PC-9 (cell line): Measurements from ENCODE around the gene TBCC.

Experiments used
- EZH2 ChIP-seq: fragments of 200-600 bp; sonication (generic); IDR thresholded peaks from 2 replicates; pipeline ENCODE4 v1.8.0; 2017; ENCODE audit warnings: antibody characterized with exemption, low read depth
- TF ChIP-seq, protein P1 (sequence below): fragments of 200-600 bp; sonication (generic); conservative IDR thresholded peaks from 2 replicates; pipeline ENCODE4 v1.6.1; 2017; ENCODE audit warnings: mixed run types, antibody characterized with exemption, mild to moderate bottlenecking, moderate library complexity

DNA sequence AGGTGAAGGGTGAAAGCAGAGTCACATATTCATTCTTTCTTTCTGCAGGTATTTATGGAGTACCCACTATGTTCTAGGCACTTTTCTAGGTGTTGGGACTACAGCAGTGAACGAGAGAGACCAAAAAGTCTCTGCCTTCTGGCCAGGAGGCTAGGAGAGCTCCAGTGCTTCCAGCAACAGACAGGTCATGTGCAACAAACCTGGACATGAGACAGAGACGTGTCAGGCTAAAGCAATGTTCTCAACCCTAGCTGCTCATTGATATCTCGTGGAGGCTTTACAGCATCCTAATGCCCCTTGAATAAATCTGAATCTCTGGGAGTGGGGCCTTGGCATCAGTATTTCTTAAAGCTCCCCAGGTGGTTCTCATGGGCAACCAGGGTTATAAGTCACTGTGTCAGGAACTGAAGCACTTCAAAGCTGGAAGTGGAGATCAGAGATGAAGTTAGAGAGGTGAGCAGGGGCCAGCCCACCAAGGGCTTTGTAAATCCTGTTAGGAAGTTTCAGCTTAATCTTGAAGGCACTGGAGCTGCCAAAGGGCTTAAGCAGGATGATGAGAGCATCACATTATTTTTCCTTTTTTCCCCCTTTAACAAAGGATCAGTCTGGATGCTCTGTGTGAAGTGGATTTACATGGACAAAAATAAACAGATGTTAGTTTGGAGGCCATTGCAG lies 13.0 kb upstream of the TBCC start:
- TF ChIP-seq, protein P1, sequence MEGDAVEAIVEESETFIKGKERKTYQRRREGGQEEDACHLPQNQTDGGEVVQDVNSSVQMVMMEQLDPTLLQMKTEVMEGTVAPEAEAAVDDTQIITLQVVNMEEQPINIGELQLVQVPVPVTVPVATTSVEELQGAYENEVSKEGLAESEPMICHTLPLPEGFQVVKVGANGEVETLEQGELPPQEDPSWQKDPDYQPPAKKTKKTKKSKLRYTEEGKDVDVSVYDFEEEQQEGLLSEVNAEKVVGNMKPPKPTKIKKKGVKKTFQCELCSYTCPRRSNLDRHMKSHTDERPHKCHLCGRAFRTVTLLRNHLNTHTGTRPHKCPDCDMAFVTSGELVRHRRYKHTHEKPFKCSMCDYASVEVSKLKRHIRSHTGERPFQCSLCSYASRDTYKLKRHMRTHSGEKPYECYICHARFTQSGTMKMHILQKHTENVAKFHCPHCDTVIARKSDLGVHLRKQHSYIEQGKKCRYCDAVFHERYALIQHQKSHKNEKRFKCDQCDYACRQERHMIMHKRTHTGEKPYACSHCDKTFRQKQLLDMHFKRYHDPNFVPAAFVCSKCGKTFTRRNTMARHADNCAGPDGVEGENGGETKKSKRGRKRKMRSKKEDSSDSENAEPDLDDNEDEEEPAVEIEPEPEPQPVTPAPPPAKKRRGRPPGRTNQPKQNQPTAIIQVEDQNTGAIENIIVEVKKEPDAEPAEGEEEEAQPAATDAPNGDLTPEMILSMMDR = no peak
- no peak for TF ChIP-seq EZH2
